Measurements from ENCODE around the gene MAP4K3.

- no peak for TF ChIP-seq CTCF (IDR thresholded peaks at IDR 0.05)
- TF ChIP-seq BHLHE40 (IDR thresholded peaks at IDR 0.05; ENCODE audit: low read depth, low read length), result no peak
- TF ChIP-seq CHD2 (IDR thresholded peaks at IDR 0.05; ENCODE audit: low read length, partially characterized antibody), result no peak
- no peak for TF ChIP-seq HES2 (IDR thresholded peaks at IDR 0.05)
- TF ChIP-seq POLR2A (IDR thresholded peaks at IDR 0.05; ENCODE audit: low read length), result no peak
- no peak for TF ChIP-seq MAZ (IDR thresholded peaks at IDR 0.05; ENCODE audit: borderline replicate concordance, low read depth, low read length)
- no peak for TF ChIP-seq ZSCAN20 (CRISPR knock-in tag; IDR thresholded peaks at IDR 0.05)
These were observed 44.4 kb downstream of the MAP4K3 start for GRCh38 chr2:39392672-39393071.
